ENCODE data around the gene ING5. TPM values are rescaled to one million over a fixed set of nuclear protein-coding genes. Genes with fewer than 3 reads are reported as not detected.

The ING5 gene
- total and polyA plus RNA-seq, 10 donors, result 18.2 to 51.1 (median 35.5) TPM

- peaks cover 0 to 39% (median 21%) of the 10 kb centered on the region in 6 donors for H3K36me3 ChIP-seq
- no peak for TF ChIP-seq POLR2AphosphoS5 (IDR thresholded peaks at IDR 0.05)
- no peak for TF ChIP-seq CTCF (IDR thresholded peaks at IDR 0.05 in 8 of 11, conservative IDR thresholded peaks at IDR 0.05 in 3 of 11)
- TF ChIP-seq POLR2A (IDR thresholded peaks at IDR 0.05), result no peak
- no peaks in the 10 kb centered on the region for H3K27me3 ChIP-seq (replicated peaks in 1 of 7)
- peaks cover 0 to 8% (median 2%) of the 10 kb centered on the region in 8 donors for H3K9me3 ChIP-seq
- 80 to 87% (median 86%) methylated on average over 8 of the region's 8 CpGs for WGBS, 5 donors
- intact Hi-C loops (cut with DNase I; ENCODE audit: low total_unique reads), result no loop called here
- H3K4me3 ChIP-seq, result no peak overlapping the region
- no peak overlapping the region for H3K27ac ChIP-seq
- no peak for DNase-seq
- peaks cover 0 to 28% (median 13%) of the 10 kb centered on the region in 6 donors for H3K4me1 ChIP-seq
These were observed 26.2 kb downstream of the ING5 start for GRCh38 chr2:241728000-241728399.

GRCh38 chr2:241728627-241729026 lies 26.8 kb downstream of the ING5 start:
- peaks cover 0 to 1% (median 0%) of the 10 kb centered on the region in 8 donors for H3K9me3 ChIP-seq
- H3K27ac ChIP-seq, result no peak overlapping the region
- H3K4me3 ChIP-seq, result no peak overlapping the region
- peaks cover 0 to 33% (median 15%) of the 10 kb centered on the region in 6 donors for H3K36me3 ChIP-seq
- no peak for TF ChIP-seq CTCF (IDR thresholded peaks at IDR 0.05 in 8 of 11, conservative IDR thresholded peaks at IDR 0.05 in 3 of 11)
- TF ChIP-seq POLR2A (IDR thresholded peaks at IDR 0.05), result no peak
- TF ChIP-seq POLR2AphosphoS5 (IDR thresholded peaks at IDR 0.05), result peak in 1 of 3 donors; percentile 40
- peak; percentile 71 for DNase-seq
- no peaks in the 10 kb centered on the region for H3K27me3 ChIP-seq (replicated peaks in 1 of 7)
- intact Hi-C loops (cut with DNase I; ENCODE audit: low total_unique reads), result no loop called here
- 81 to 96% (median 89%) methylated on average over 12 to 19 of the region's 19 CpGs for WGBS, 5 donors
- peaks cover 0 to 34% (median 19%) of the 10 kb centered on the region in 6 donors for H3K4me1 ChIP-seq

GRCh38 chr2:241729868-241730267 lies 28.0 kb downstream of the ING5 start:
- DNase-seq, result no peak
- Histone ChIP-seq H3K4me3 (no peak overlapping the region), H3K4me1 (peaks cover 0 to 40% (median 25%) of the 10 kb centered on the region in 6 donors), H3K27ac (peak overlapping the region in 2 of 8 donors; percentile 19 to 62), H3K9me3 (no peaks in the 10 kb centered on the region), H3K36me3 (peaks cover 0 to 21% (median 9%) of the 10 kb centered on the region in 6 donors), H3K27me3 (replicated peaks in 1 of 7) (no peaks in the 10 kb centered on the region)
- TF ChIP-seq CTCF (IDR thresholded peaks at IDR 0.05 in 8 of 11, conservative IDR thresholded peaks at IDR 0.05 in 3 of 11) (no peak), POLR2AphosphoS5 (IDR thresholded peaks at IDR 0.05) (no peak), POLR2A (IDR thresholded peaks at IDR 0.05) (no peak)
- 69 to 81% (median 74%) methylated on average over 6 of the region's 6 CpGs for WGBS, 5 donors
- intact Hi-C loops (cut with DNase I; ENCODE audit: low total_unique reads), result loop anchor here (10.0 kb wide), 1 partner anchor 145 kb away; no protein-coding TSS in a partner anchor

GRCh38 chr2:241730671-241731293 lies 28.9 kb downstream of the ING5 start:
- H3K27ac ChIP-seq, result peak overlapping the region in 6 of 8 donors; percentile 19 to 62 (median 32)
- WGBS, 5 donors, result 52 to 68% (median 62%) methylated on average over 12 of the region's 12 CpGs
- no peak for TF ChIP-seq POLR2A (IDR thresholded peaks at IDR 0.05)
- no peak for TF ChIP-seq CTCF (IDR thresholded peaks at IDR 0.05 in 8 of 11, conservative IDR thresholded peaks at IDR 0.05 in 3 of 11)
- no peak for TF ChIP-seq POLR2AphosphoS5 (IDR thresholded peaks at IDR 0.05)
- H3K9me3 ChIP-seq, result no peaks in the 10 kb centered on the region
- H3K4me1 ChIP-seq, result peaks cover 4 to 47% (median 31%) of the 10 kb centered on the region in 6 donors
- H3K4me3 ChIP-seq, result no peak overlapping the region
- intact Hi-C loops (cut with DNase I; ENCODE audit: low total_unique reads), result loop anchor here (10.0 kb wide), 1 partner anchor 144 kb away; no protein-coding TSS in a partner anchor
- DNase-seq, result no peak
- H3K27me3 ChIP-seq (replicated peaks in 1 of 7), result no peaks in the 10 kb centered on the region
- H3K36me3 ChIP-seq, result peaks cover 0 to 11% (median 3%) of the 10 kb centered on the region in 6 donors

Measured in spleen (tissue), 11 donors.